OCI-LY7 (cell line): ENCODE data around the gene TRIM71.

ENCODE experiments used
- CTCF ChIP-seq: fragments of 200-600 bp; sonication (generic); conservative IDR thresholded peaks from 2 replicates; pipeline ENCODE4 v1.5.1; 2014; ENCODE audit warnings: mild to moderate bottlenecking, antibody characterized with exemption, low read length, moderate library complexity, mixed read lengths
- EZH2phosphoT487 ChIP-seq: fragments of 200-600 bp; sonication (generic); IDR thresholded peaks from 2 replicates; pipeline ENCODE4 v1.6.1; 2018; ENCODE audit warnings: low read depth, borderline replicate concordance, mild to moderate bottlenecking, mixed run types, antibody characterized with exemption, low read length, moderate library complexity, mixed read lengths

- TF ChIP-seq CTCF, result no peak
- no peak for TF ChIP-seq EZH2phosphoT487
Measured at GRCh38 chr3:32840086-32840841, 22.5 kb downstream of the TRIM71 start.
